ENCODE data around the gene CD7. TPM values are rescaled to one million over a fixed set of nuclear protein-coding genes. Genes with fewer than 3 reads are reported as not detected.

The CD7 gene
- total and polyA plus RNA-seq, 9 of the 15 experiments (the other 6 are each of a cell fraction or from before 2014, with no cell fraction given) = 0.21 to 0.35 TPM; not detected in 7

- TF ChIP-seq ZNF318 (IDR thresholded peaks at IDR 0.05; ENCODE audit: borderline replicate concordance in 1 of 2, low read depth in 1 of 2) (peak in 1 of 2 experiments; percentile 98; a peak in 2 of 4 replicates), ZNF217 (CRISPR knock-in tag; IDR thresholded peaks at IDR 0.05) (no peak), JUNB (CRISPR knock-in tag; conservative IDR thresholded peaks at IDR 0.05) (no peak), ZNF274 (IDR thresholded peaks at IDR 0.05; ENCODE audit: borderline replicate concordance, low read depth, low read length) (no peak), EZH2 (IDR thresholded peaks at IDR 0.05; ENCODE audit: borderline replicate concordance, low read depth, low read length) (no peak), ZBTB17 (CRISPR knock-in tag; IDR thresholded peaks at IDR 0.05) (0 out of 2 replicates have a peak, but pooled peaks have one; percentile 27), PHTF2 (CRISPR knock-in tag; IDR thresholded peaks at IDR 0.05) (no peak), MTA2 (IDR thresholded peaks at IDR 0.05; ENCODE audit: low read depth) (no peak), FOXK1 (CRISPR knock-in tag; IDR thresholded peaks at IDR 0.05; ENCODE audit: borderline replicate concordance) (peak; percentile 81; the same call in 1 of the 2 replicates), RCOR1 (IDR thresholded peaks at IDR 0.05; ENCODE audit: borderline replicate concordance in 1 of 2, low read depth in 2 of 2, low read length in 2 of 2) (peak in 1 of 2 experiments; percentile 88; a peak in 2 of 4 replicates), POLR3G (IDR thresholded peaks at IDR 0.05; ENCODE audit: extremely low read depth, insufficient read length, insufficient replicate concordance) (no peak), CSDE1 (IDR thresholded peaks at IDR 0.05) (no peak), SIN3A (IDR thresholded peaks at IDR 0.05; ENCODE audit: borderline replicate concordance in 2 of 2, control insufficient read depth in 1 of 2, low read depth in 2 of 2, low read length in 2 of 2) (peak; percentile 67 to 90; a peak in 2 of 4 replicates), SETDB1 (IDR thresholded peaks at IDR 0.05; ENCODE audit: low read length) (peak; percentile 94), NFYB (IDR thresholded peaks at IDR 0.05; ENCODE audit: extremely low read depth, insufficient read length) (no peak), ZNF507 (tag; conservative IDR thresholded peaks at IDR 0.05) (no peak), GABPB1 (CRISPR knock-in tag; IDR thresholded peaks at IDR 0.05) (peak; percentile 68; the same call in 1 of the 2 replicates), ELF4 (CRISPR knock-in tag; IDR thresholded peaks at IDR 0.05) (no peak), NCOR1 (IDR thresholded peaks at IDR 0.05) (peak; percentile 97), PCBP1 (IDR thresholded peaks at IDR 0.05; ENCODE audit: low read depth, low read length, poor library complexity, severe bottlenecking) (no peak)
Observed at GRCh38 chr17:82287868-82288801, 29.3 kb downstream of the CD7 start (continued).

Measured in K562 (cell line).